HG02759 (cell line): ENCODE results near the gene PLOD1.
"Not testable (repeated sequence)": the region's sequence is repeated elsewhere in the genome, so short reads cannot be mapped to it uniquely, and the experiment has no call there.

Experiments used
- ATAC-seq: cut with Tn5 transposase; IDR thresholded peaks from one replicate; pipeline ENCODE4 v1.9.1; 2021; ENCODE audit warnings: mild to moderate bottlenecking, moderate library complexity; ENCODE audit not compliant: unreplicated experiment

PLOD1 gene

DNA sequence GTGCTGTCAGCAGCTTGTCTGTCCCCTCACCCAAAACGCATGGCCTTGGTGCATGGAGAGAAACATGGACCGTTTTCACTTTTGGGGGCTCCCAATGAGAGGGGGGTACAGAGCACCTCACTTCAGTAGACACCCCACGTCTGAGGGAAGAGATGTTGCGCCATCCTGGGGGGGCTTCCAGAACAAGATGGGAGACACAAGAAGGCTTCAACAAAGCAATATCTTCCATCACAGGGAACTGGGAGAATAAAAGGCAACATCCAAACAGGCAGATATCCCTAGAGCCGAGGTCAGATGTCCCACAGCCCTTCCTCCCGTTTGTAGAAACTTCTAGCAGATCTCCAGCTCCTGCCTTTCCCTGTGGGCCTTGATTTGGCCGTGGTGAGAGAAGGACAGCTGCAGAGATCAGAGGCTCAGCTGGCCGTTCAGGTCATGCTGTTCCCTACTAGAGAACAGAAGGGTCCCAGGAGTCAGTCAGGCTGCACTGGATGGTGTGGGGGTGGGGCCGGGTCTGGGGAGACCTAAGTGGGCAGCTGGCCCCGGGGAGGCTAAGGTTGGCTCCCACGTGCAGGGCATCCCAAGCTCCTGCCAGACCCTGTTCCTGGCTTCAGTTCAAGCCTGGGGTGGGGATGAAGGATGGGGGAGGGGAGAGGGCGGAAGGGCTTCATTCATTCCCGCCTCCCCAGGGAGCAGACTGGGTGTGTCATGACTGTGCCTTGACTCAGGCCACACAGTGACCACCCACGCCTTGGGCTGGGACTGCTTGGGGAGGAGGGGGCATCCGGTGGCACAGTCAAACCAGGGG lies 4.4 kb downstream of the PLOD1 start:
- no peak for ATAC-seq

DNA sequence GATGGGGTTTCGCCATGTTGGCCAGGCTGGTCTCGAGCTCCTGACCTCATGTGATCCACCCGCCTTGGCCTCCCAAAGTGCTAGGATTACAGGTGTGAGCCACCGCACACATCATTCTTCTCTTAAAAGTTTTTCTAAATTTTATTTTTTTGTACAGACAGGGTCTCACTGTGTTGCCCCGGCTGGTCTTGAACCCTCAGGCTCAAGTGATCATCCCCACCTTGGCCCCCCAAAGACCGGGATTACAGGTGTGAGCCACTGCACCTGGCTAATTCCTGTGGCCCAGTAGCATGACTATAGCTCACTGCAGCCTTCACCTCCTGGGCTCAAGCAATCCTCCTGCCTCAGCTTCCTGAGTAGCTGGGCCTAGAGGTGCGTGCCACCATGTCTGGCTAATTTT lies 5.3 kb downstream of the PLOD1 start:
- not testable (repeated sequence) for ATAC-seq

DNA sequence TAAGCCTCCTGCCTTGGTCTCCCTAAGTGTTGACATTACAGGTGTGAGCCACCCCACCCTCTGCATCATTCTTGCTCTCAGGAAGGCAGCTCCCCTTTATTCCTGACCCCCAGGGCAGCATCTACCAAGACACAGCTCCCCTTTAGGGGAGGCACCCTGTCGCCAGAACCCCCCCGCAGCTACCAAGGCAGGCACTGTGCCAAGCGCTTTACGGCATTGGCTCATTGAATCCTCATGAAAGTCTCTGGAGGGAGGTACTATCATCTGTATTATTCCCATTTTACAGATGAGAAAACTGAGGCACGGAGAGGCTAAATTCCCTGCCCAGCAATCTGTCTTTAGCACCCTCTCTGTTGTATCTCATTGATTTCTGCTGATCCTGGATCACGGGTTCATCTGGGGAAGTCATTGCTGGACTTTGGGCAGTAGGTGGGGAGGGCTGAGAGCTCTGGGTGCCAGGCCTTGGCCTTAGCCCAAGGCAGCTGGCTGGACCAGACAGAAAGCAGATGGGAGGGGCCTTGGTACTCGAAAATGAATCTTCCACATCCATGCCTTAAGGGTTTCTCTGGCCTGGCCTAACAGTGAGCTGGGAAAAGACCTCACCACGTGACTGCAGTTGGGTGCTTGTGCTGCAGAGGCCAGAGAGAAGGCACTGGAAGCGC lies 5.9 kb downstream of the PLOD1 start:
- ATAC-seq, result no peak

DNA sequence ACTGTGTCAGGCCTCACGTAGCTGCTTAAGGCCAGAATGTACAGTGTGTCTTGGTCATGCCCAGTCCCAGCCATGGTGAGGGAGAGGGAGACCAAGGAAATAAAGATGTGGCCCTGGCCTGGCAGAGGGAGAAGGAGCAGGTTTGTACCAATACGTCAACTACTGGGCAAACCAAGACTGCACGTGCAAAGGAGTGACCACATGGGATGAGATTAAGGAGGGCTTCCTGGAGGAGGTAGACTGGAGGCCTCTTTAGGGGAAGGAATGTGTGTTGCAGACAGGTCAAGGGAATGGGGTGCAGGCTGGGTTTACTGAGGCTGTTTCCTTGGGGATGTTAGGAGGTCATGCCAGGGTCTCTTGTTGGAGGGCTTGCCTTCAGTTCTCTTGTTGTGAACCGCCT lies 7.8 kb downstream of the PLOD1 start:
- ATAC-seq, result no peak

DNA sequence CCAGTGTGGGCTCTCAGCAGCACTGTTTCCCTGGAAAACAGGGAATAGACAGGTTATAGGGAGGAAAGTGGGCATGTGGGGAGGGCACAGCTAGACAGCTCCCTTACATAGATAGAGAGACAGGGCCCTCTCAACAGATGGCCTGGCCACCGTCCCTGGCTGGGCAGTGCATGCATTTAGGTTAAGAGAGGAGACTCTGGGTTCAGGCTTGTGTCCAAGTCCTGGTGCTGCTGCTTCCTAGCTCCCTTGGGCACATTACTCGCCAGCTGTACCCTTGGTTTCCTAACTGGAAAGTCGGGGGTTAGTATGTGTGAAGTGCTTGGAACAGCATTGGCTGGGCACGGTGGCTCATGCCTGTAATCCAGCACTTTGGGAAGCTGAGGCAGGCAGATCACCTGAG lies 9.1 kb downstream of the PLOD1 start:
- no peak for ATAC-seq

DNA sequence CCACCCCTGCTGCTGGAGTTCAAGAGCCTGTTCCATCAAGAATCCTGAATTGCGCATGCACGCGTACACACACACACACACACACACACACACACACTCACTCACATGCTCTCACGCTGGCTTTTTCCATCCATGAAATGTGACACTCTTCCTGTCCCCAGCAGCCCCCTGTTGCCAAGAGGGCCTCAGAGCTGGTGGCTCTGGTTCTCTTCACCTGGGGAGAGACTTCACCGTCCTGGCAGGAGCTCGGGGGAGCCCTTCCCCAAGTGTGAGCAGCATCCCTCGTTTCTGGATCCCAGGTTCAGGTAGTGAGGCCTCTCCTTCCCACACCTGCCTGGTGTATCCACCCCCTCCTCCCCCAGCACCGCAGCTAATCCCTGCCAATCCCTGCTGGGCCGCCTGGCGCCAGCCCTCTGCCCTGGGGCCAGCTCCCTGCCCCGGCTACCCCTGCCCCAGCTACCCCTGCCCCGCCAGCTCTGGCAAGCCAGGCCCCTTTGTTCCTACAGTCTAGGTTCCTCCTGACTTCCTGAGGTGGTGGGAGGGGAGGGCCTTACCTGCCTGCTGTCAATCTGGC lies 9.9 kb downstream of the PLOD1 start:
- ATAC-seq, result no peak

DNA sequence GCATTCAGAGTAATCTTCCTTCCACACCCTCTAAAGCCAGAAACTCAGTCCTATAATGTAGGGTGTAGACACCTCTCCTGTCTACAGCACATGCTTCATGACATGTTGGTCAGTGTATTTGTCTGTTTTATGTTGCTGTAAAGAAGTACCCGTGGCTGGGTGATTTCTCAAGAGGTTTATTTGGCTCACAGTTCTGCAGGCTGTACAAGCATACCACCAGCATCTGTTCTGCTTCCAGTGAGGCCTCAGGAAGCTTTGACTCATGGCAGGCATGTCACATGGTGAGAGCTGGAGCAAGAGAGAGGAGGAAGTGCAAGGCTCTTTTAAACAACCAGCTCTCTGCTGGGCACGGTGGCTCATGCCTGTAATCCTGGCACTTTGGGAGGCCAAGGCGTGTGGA lies 12.1 kb downstream of the PLOD1 start:
- no peak for ATAC-seq

DNA sequence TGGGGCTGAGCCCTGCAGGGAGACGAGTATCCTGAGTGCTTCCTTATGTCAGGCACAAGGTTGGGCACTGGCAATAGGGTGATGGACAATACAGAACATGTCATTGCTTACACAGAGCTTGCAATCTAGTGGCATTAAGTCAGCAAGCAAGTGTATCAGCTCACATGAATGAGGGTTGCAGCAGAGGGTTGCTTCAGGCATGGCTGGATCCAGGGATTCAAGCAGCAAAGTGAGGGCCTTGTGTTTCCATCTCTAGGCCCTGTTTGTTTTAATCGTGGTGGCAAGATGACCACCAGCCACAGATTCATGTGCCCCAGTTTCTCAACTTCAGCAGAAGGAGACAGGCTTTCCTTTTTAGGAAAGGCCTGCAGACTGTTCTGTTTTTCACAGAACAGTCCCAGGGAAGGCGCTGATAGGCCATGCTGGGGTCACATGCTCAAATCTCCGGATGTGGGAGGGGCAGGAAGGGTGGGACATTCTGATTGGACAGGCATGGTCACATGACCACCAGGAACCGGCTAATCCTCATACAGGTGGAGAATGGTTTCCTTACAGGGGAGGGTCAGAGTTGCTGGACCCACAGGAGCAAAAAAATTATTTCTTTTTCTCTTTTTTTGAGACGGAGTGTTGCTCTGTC lies 14.4 kb downstream of the PLOD1 start:
- ATAC-seq, result no peak

DNA sequence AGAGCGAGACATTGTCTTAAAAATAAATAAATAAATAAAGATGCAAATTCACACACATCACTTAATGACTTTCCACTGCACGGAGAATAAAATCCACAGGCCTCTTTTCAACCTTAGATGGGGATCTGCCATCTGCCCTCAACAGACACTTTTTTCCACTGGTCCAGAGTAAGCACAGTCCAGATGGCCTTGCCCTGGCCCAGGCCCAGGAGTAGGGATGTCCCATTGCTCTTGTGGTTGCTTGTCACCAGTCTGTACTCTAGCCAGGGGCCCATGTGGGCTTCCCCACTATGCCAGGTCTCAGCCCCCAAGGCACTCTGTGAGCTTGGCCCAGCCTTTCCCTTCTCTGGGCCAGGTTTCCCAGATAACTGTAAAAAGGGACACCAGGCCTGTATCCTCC lies 17.4 kb downstream of the PLOD1 start:
- no peak for ATAC-seq

DNA sequence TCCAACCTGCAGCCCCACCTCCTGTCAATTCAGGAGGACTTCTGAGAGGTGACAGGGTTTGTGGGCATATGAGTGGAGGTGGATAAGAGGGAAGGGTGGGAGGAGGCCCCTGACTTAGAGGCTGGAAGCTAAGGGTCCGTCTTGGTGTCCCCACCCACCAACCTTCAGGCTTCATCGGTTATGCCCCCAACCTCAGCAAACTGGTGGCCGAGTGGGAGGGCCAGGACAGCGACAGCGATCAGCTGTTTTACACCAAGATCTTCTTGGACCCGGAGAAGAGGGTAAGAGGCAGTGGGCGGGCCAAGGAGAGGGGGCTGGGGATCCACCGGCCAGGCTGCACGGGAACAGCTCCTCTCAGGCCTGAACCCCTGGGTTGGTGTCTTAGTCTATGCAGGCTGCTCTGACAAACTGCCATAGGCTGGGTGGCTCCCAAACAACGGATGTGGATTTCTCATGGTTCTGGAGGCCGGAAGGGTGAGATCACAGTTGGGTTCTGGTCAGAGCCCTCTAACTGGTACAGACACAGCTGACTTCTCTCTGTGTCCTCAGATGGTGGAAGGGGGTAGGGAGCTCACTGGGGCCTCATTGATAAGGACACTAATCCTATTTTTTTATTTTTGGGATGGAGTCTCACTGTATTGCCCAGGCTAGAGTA lies 18.1 kb downstream of the PLOD1 start:
- ATAC-seq, result no peak

DNA sequence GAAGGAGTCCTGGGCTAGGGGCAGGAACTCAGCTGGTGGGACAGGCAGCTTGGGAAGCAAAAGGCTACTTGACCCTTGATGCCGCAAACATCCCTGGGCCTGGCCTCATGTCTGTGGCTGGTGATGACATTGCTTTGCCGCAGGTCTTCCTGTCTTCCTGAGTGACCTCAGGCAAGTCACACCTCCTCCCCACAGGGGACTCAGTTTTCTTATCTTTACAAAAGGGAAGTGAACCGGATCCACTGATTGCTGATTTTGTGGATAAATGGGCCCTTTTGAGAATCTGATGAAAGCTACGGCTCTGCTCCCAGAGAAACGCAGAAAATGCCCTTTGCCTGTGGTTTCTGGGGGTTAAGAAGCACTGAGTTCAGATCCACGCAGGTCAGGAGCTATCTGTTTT lies 20.7 kb downstream of the PLOD1 start:
- no peak for ATAC-seq

DNA sequence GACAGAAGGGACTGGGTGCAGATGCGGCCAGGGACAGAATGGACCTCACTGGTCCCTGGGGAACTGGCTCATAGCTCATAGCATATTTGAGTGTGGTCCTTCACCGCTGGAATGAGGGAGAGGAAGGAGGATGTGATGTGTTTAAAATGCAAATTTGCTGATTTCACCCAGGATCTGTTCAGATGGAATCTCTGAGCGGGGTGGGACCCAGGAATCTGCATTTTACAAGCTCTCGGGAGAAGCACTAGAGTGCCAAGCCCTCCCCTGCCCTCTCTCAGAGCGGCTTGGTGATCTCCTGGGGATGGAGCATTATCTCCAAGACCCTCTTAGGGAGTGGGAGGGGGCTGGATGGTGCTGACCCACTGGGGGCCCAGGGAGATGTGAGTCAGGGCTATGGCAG lies 22.9 kb downstream of the PLOD1 start:
- no peak for ATAC-seq

DNA sequence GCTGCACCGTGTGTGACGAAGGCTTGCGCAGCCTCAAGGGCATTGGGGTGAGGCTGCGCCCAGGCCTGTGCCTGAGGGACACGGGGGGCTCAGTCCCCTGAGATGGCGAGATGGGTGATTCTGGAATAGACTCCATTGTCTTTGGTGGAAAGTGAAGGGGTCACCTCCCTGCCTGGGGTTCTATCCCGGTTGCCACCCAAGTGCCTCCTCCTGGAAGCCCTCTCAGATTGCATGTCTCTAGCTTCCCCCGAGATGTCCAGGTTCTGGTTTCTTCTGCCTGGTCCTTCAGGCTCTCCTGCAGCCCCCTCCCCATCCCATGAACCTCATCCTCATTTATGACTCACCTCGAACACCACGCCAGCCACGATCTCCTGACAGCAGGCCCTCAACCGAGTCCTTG lies 23.4 kb downstream of the PLOD1 start:
- no peak for ATAC-seq

DNA sequence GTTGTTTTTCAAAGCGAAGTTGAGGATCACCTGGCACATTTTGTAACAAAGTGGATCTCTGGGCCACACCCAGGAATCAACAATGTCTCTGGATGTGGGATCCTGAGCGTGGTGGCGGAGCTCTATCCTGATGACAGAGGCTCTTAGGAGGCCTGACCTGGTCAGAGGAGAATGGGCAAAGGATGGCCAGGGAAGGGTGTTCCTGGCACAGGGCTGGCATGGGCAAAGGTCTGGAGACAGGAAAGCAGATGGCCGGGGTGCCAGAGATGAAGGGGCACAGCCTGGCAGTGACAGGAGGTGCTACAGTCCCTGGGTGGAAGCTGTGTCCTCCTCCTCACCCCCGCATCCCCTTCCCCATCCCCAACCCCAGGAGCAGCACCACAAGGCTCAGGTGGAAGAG lies 25.8 kb downstream of the PLOD1 start:
- ATAC-seq, result no peak

DNA sequence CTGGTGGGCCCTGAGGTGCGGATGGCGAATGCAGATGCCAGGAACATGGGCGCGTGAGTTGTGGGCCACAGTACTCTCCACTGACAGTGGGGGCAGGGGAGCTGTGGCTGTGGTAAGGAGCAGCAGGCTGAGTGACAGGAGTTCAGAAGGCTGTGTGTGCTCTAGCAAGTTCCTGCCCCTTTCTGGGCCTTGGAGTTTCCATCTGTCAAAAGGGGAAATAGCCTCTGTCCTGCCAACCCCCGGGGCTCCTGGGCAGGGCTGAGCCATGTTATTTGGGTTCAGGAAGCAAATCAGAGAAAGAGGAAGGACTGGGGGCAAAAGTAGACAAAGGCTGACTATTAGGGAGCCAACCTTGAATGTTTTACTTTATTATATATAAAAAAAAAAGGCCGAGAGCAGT lies 26.2 kb downstream of the PLOD1 start:
- no peak for ATAC-seq

DNA sequence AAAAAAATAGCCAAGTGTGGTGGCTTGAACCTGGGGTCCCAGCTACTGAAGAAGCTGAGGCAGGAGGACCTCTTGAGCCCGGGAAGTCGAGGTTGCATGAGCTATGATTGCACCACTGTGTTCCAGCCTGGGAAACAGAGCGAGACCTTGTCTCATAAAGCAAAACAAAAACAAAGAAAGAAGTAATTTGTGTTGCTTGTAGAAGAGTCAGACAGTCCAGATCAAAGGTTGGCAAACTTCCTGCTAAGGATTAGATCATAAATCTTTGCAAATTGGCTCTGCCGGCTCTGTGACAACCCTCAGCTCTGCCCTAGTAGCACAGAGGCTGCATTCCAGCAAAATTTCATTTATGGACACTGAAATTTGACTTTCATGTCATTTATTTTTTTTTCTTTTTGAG lies 26.7 kb downstream of the PLOD1 start:
- ATAC-seq, result no peak

DNA sequence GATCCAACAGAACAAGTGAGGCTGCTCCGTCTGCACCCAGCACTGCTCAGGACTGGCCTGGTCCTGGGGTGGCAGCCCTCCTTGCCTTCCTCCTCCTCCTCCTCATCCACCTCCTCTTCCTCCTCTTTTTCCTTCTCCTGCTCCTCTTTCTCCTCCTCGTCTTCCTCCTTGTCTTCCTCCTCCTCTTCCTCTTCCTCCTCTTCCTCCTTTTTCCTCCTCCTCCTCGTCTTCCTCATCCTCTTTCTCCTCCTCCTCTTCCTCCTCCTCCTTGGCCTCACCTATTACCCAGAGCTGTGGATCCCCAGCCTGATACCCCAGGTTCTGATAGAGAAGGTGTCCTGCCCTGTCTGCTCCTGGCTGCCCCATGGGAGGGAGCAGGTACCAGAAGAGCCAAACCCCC lies 29.1 kb downstream of the PLOD1 start:
- ATAC-seq, result no peak

DNA sequence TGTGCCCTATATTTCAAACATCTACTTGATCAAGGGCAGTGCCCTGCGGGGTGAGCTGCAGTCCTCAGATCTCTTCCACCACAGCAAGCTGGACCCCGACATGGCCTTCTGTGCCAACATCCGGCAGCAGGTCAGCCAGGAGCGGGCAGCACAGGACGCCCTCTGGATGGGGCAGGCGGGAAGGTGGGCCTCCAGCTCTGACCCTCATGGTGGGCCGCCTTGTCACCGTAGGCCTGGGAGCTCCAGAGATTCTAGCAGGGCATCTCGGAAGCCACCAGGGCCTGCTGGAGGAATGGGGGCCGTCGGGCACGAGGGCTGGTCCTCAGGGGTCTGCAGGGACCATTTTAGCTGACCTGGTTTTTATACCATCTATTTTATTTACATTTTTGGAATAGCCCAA lies 30.1 kb downstream of the PLOD1 start:
- no peak for ATAC-seq

DNA sequence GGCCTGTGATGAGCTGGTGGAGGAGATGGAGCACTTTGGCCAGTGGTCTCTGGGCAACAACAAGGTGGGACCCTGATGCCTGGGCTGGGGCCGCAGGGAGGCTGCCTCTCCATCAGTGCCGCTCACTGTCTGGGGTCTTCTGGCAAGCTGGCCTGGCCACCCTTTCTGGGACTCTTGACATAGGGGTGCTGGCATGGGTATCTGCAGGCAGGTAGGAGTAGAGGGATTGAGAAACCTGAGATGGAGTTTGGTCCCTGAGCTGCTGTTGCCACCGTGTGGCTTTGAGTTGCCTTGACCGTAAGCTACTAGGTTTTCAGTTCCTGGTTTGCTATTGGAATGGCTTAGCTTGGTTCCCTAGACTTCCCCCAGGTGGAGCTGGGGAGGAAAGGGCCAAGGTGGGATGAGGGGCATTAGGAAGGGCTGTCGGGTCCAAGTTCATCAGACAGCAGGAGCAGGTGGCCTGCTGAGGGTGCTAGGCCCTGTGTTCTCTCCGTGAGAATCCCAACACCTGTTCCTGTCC lies 32.6 kb downstream of the PLOD1 start:
- no peak for ATAC-seq

DNA sequence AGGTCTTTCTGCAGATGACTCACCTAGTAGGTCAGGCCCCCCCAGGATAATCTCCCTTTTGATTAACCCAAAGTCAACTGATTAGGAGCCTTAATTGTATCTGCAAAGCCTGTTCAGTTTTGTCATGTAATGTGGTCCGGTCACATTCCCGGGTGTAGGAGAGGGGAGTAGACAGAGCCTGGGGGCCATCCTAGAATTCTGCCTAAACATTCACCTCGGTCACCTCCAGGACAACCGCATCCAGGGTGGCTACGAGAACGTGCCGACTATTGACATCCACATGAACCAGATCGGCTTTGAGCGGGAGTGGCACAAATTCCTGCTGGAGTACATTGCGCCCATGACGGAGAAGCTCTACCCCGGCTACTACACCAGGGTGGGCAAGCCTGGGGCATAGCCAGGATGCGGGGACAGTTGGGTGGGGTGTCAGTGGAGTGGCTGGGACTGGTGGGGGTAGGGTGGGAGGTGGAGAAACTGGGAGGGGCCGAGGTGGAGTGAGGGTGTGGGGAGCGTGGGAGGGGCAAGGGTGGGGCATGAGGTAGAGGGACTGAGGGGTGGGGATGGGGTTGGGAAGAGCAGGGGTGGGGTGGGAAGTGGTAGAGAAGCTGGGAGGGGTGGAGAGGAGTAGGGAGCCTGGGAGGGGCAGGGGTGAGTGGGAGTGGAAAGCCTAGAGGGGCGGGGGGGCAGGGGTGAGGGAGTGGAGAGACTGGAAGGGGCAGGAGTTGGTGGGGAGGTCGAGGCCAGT lies 36.1 kb downstream of the PLOD1 start:
- no peak for ATAC-seq
